Spinal cord (tissue), 10 donors: ENCODE results near the gene VWA3B. TPM values are rescaled to one million over a fixed set of nuclear protein-coding genes. Genes with fewer than 3 reads are reported as not detected.
"Not testable (repeated sequence)": the region's sequence is repeated elsewhere in the genome, so short reads cannot be mapped to it uniquely, and the experiment has no call there.

Experiments
- DNase-seq, 6 donors: peaks; one replicate each; pipeline versions ENCODE4 v3.0.0 to v3.0.0-alpha.2; 2013 to 2015; ENCODE audit warnings: low spot score in 6 of 6, low read depth in 4 of 6
- H3K27ac ChIP-seq: one replicate; pipeline ENCODE4 v1.5.1; 2013; ENCODE audit warnings: low read depth, low read length, control low read depth
- H3K27me3 ChIP-seq: one replicate; pipeline ENCODE4 v1.6.1; 2013; ENCODE audit warnings: low read length; ENCODE audit not compliant: control insufficient read depth, insufficient read depth
- H3K36me3 ChIP-seq: one replicate; pipeline ENCODE4 v1.6.1; 2013; ENCODE audit warnings: low read length; ENCODE audit not compliant: control insufficient read depth, insufficient read depth
- H3K4me1 ChIP-seq: one replicate; pipeline ENCODE4 v1.6.1; 2013; ENCODE audit warnings: low read length; ENCODE audit not compliant: control insufficient read depth, insufficient read depth
- H3K4me3 ChIP-seq: one replicate; pipeline ENCODE4 v1.5.1; 2013; ENCODE audit warnings: low read depth, low read length, control low read depth
- H3K9me3 ChIP-seq: one replicate; pipeline ENCODE4 v1.6.1; 2013; ENCODE audit warnings: low read length; ENCODE audit not compliant: control insufficient read depth, insufficient read depth
- WGBS: methylation state at CpG from one replicate; pipeline ENCODE4 v1.1.5; 2013; ENCODE audit warnings: missing lambda C conversion rate; ENCODE audit not compliant: insufficient coverage; 5-methylcytosine and 5-hydroxymethylcytosine counted together
- polyA plus RNA-seq, 2 donors: library from polyadenylated mRNA; unstranded; fragments of 120-200 nt; gene quantifications; one replicate each; pipeline ENCODE4 v1.2.1, GENCODE V29; 2013; ENCODE audit not compliant: insufficient read length in 2 of 2
- total RNA-seq, 2 donors: library from RNA; depleted of rRNA in 1 of 2; stranded (reverse); fragments of 120-200 nt in 1 of 2; fragments of >200 nt in 1 of 2; gene quantifications; one replicate each; pipeline versions ENCODE4 v1.2.3 to v1.2.4, GENCODE V29; 2013 to 2014
- donor health status: healthy.

Gene VWA3B
- total and polyA plus RNA-seq, 4 donors = 1.5 to 5.9 (median 3.3) TPM

DNA sequence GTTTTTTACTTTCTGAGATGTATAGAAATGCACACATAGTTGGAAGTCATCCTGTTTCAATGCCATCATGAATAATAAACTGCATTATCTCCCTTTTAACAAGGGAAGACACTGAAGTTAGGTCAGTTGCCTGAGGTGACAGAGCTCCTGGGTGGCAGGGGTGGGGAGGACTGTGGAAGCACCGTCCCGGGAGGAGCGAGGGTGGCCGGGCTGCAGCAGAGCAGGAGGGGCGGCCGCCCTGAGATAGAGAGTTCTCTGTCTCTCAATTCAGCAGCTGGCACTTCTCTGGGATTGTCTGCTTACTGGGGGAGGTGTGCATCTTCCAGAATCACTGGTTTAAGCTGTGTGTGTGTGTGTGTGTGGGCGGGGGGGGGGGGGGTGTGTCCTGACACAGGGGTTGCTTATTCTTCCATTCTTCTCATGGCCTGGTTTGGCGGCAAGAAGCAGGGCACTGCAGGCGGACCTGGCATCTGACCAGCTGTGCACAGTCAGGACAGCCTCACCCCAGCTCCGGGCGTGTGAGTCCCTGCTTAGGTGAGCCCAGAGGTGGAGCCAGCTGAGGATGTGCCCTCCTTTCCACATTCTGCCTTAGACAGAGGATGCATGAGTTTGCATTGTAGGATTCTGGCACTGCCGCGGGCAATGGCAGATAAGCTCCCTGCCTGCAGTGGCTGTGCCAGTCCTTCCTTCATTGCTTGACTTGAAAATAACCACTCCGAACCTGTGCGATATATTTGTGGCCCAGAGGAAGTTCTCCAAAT is 40.4 kb downstream of the VWA3B start:
- H3K9me3 ChIP-seq = no peaks in the 10 kb centered on the region
- H3K4me1 ChIP-seq = peaks cover 7% of the 10 kb centered on the region
- 67% methylated on average over 7 of the region's 15 CpGs for WGBS
- no peak for DNase-seq
- H3K4me3 ChIP-seq = no peak overlapping the region
- no peak overlapping the region for H3K27ac ChIP-seq
- no peaks in the 10 kb centered on the region for H3K27me3 ChIP-seq
- H3K36me3 ChIP-seq = no peaks in the 10 kb centered on the region

GRCh38 chr2:98128556-98129109 is 41.7 kb downstream of the VWA3B start:
- H3K4me3 ChIP-seq = no peak overlapping the region
- H3K27ac ChIP-seq = no peak overlapping the region
- WGBS = 87% methylated on average over 7 of the region's 7 CpGs
- no peak for DNase-seq
- no peaks in the 10 kb centered on the region for H3K36me3 ChIP-seq
- no peaks in the 10 kb centered on the region for H3K27me3 ChIP-seq
- H3K9me3 ChIP-seq = no peaks in the 10 kb centered on the region
- peaks cover 7% of the 10 kb centered on the region for H3K4me1 ChIP-seq

- H3K27ac ChIP-seq, H3K4me3 ChIP-seq, H3K27me3 ChIP-seq, DNase-seq, H3K36me3 ChIP-seq, H3K9me3 ChIP-seq: not testable (repeated sequence)
- WGBS = 58% methylated on average over 2 of the region's 5 CpGs
- peaks cover 12% of the 10 kb centered on the region for H3K4me1 ChIP-seq
Observed at GRCh38 chr2:98130073-98130472, 43.1 kb downstream of the VWA3B start.

DNA sequence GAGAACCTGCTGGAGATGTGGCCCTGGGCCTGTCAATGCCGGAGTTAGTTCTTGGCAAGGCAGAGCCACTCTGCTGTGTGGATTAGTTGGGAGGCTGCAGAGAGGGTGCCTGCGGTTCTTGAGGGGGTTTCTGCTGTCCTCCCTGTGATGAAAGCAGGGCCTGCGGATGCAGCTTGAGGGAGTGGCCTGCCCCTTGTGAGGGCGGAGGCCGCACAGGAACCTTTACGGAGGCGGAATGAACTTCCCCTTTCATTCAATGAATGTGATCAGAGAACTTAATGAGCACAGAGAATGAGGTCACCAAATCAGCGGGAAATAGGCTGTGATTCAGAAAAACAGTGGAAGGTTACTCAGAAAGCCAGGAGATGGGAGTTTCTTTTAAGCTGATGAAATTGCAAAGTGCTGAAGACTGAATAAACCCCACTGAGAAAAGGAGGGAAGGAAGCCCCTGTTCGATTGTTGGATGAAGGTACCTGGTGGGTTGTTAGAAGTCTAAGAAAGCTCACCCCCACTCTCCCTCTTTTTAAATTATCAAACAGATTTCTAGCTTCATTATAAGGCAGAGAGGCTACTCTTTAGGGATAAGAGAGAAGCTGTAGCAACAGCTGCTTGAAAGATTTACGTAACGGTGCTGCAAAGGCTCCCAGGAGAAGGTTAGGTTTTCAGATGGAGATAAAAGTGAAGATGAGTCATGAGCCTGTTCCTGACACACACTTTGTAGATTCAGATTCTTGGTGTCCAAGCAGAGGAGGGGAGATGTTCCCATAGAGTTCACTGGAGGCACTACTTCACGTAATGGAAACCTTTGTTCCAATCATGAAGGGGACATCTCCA is 47.4 kb downstream of the VWA3B start:
- Histone ChIP-seq H3K4me3 (no peak overlapping the region), H3K27me3 (no peaks in the 10 kb centered on the region), H3K4me1 (peaks cover 4% of the 10 kb centered on the region), H3K27ac (peak overlapping the region; percentile 67), H3K9me3 (no peaks in the 10 kb centered on the region), H3K36me3 (no peaks in the 10 kb centered on the region)
- peak in 3 of 6 donors; percentile 23 to 75 (median 72) for DNase-seq
- 38% methylated on average over 7 of the region's 12 CpGs for WGBS

DNA sequence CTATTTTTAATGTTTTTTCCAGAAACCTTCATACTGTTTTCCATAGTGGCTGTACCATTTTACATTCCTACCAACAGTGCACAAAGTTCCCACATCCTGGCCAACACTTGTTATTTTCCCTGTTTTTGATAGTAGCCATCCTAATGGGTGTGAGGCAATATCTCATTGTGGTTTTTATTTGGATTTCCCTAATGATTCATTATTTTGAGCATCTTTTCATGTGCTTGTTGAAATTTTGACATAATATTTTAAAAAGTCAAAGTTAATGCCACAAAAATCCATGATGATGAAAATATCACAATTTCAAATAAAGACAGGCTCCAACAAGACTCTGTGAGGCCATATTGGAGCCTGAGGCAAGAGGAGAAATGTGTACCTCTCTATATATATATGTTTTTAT is 50.2 kb downstream of the VWA3B start:
- no peak for DNase-seq
- Histone ChIP-seq H3K4me1 (peaks cover 7% of the 10 kb centered on the region), H3K4me3 (no peak overlapping the region), H3K27ac (no peak overlapping the region), H3K9me3 (no peaks in the 10 kb centered on the region), H3K36me3 (no peaks in the 10 kb centered on the region), H3K27me3 (no peaks in the 10 kb centered on the region)

DNA sequence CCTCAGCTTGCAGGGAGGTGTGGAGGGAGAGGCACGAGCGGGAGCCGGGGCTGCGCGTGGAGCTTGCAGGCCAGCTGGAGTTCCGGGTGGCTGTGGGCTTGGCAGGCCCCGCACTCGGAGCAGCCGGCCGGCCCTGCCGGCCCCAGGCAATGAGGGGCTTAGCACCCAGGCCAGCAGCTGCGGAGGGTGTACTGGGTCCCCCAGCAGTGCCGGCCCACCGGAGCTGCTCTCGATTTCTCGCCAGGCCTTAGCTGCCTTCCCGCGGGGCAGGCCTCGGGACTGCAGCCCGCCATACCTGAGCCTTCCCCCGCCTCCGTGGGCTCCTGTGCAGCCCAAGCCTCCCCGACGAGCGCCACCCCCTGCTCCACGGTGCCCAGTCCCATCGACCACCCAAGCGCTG is 52.0 kb downstream of the VWA3B start:
- H3K4me3 ChIP-seq, H3K4me1 ChIP-seq, H3K27ac ChIP-seq, H3K9me3 ChIP-seq, DNase-seq, H3K36me3 ChIP-seq, H3K27me3 ChIP-seq: not testable (repeated sequence)
- 97% methylated on average over 28 of the region's 28 CpGs for WGBS

DNA sequence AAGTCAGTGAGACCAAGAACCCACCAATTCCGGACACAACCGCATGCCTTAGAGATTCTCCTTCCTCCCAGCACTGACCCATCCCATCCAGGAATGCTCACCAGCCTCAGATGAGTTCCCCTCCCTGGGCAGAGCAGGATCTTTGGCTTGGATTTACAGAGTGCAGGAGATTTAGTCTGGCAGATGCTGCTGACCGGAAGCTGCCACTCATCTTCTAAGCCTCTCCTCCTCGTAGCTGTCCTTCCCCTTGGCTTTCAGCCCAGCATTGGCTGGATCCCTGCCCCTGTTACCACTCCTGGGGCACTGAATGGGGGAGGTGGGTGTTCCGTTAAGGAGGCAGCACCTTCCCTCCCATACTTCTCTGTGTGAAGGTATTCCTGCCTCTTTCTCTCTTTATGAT is 53.2 kb downstream of the VWA3B start:
- DNase-seq = peak in 2 of 6 donors; percentile 20 to 28
- Histone ChIP-seq H3K27ac (no peak overlapping the region), H3K36me3 (no peaks in the 10 kb centered on the region)

DNA sequence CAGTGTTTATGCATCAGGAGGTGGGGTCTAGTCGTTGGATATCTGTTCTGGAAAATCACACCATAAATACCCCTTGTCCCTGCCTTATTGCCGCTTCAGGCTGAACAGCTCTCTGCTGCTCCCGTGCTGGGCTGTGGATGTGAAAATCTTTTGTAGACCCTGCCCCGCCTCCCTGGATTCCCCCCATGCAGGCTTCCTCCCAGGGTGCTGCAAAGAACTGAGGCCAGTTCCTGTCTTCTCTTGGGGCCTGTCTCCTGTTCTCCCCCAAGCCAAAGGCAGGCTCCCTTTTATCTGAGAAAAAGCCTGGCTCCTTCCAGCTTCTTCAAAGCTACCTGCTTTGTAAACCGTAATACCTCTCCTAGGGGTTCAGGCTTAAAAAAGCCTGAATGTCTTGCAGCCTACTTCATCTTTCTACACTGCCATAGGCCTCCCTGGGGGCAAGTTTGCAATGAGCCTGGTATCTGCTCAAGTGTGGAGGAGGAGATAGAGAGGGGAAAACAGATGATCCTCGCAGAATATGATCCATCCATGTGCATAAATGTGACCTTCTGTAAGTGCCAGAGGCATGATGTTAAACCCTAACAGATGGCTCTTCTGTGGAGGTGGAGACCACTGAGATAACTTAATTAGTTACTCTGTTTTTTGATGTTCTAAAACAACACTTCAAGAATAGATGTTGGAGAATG is 55.3 kb downstream of the VWA3B start:
- 42% methylated on average over 3 of the region's 6 CpGs for WGBS
- H3K27ac ChIP-seq = no peak overlapping the region
- no peaks in the 10 kb centered on the region for H3K27me3 ChIP-seq
- no peaks in the 10 kb centered on the region for H3K36me3 ChIP-seq
- H3K9me3 ChIP-seq = no peaks in the 10 kb centered on the region
- peaks cover 4% of the 10 kb centered on the region for H3K4me1 ChIP-seq
- no peak overlapping the region for H3K4me3 ChIP-seq
- peak in 1 of 6 donors; percentile 65 for DNase-seq

More for the DNA sequence above, 53.2 kb downstream of the VWA3B start:
- no CpG with 5 or more reads among the region's 5 CpGs for whole genome bisulfite sequencing
- H3K9me3 ChIP-seq = no peaks in the 10 kb centered on the region
- no peaks in the 10 kb centered on the region for H3K27me3 ChIP-seq
- no peak overlapping the region for H3K4me3 ChIP-seq
- peaks cover 4% of the 10 kb centered on the region for H3K4me1 ChIP-seq

- Histone ChIP-seq H3K27ac (no peak overlapping the region), H3K27me3 (no peaks in the 10 kb centered on the region), H3K4me3 (no peak overlapping the region), H3K9me3 (no peaks in the 10 kb centered on the region), H3K36me3 (no peaks in the 10 kb centered on the region), H3K4me1 (peaks cover 4% of the 10 kb centered on the region)
- WGBS = no CpG with 5 or more reads among the region's 3 CpGs
- no peak for DNase-seq
Observed at GRCh38 chr2:98145070-98145469, 58.1 kb downstream of the VWA3B start.
